ENCODE measurements around the gene WDR33. TPM values are rescaled to one million over a fixed set of nuclear protein-coding genes. Genes with fewer than 3 reads are reported as not detected.

The WDR33 gene
- total RNA-seq, 6 experiments from 2014 or later = 15.6 to 38.3 (median 28.0) TPM

GRCh38 chr2:127654084-127654837 is 156.7 kb downstream of the WDR33 start:
- Histone ChIP-seq H3K27ac (no peak overlapping the region), H3K4me3 (no peak overlapping the region), H3K4me1 (peaks cover 0 to 7% (median 0%) of the 10 kb centered on the region in 4 donors), H3K9me3 (no peaks in the 10 kb centered on the region), H3K27me3 (no peaks in the 10 kb centered on the region), H3K36me3 (peaks cover 0 to 21% (median 7%) of the 10 kb centered on the region in 4 donors)
- peak in 1 of 3 donors; percentile 52 for DNase-seq
- intact Hi-C loops (cut with DNase I) = no loop called here
- ATAC-seq = no peak
- 75% methylated on average over 2 of the region's 24 CpGs for whole genome bisulfite sequencing (ENCODE audit: insufficient coverage, low coverage, low lambda C conversion rate, missing lambda C conversion rate)
- no peak for TF ChIP-seq CTCF (IDR thresholded peaks at IDR 0.05)
- no peak for TF ChIP-seq POLR2A (IDR thresholded peaks at IDR 0.05)

GRCh38 chr2:127653421-127654083 is 157.4 kb downstream of the WDR33 start:
- no peak overlapping the region for H3K27ac ChIP-seq
- no peak for TF ChIP-seq CTCF (IDR thresholded peaks at IDR 0.05)
- TF ChIP-seq POLR2A (IDR thresholded peaks at IDR 0.05) = no peak
- intact Hi-C loops (cut with DNase I) = no loop called here
- no peaks in the 10 kb centered on the region for H3K9me3 ChIP-seq
- peaks cover 0 to 10% (median 0%) of the 10 kb centered on the region in 4 donors for H3K4me1 ChIP-seq
- 78% methylated on average over 15 of the region's 16 CpGs for WGBS (ENCODE audit: insufficient coverage, low coverage, low lambda C conversion rate, missing lambda C conversion rate)
- no peaks in the 10 kb centered on the region for H3K27me3 ChIP-seq
- H3K4me3 ChIP-seq = no peak overlapping the region
- ATAC-seq (no peak), DNase-seq (peak in 1 of 3 donors; percentile 44)
- H3K36me3 ChIP-seq = peaks cover 0 to 21% (median 7%) of the 10 kb centered on the region in 4 donors

GRCh38 chr2:127652786-127653357 is 158.1 kb downstream of the WDR33 start:
- intact Hi-C loops (cut with DNase I) = no loop called here
- DNase-seq (peak in 1 of 3 donors; percentile 40), ATAC-seq (no peak)
- Histone ChIP-seq H3K4me3 (no peak overlapping the region), H3K27me3 (no peaks in the 10 kb centered on the region), H3K36me3 (peaks cover 0 to 21% (median 7%) of the 10 kb centered on the region in 4 donors), H3K9me3 (no peaks in the 10 kb centered on the region), H3K4me1 (peaks cover 0 to 10% (median 0%) of the 10 kb centered on the region in 4 donors), H3K27ac (no peak overlapping the region)
- TF ChIP-seq CTCF (IDR thresholded peaks at IDR 0.05) = no peak
- TF ChIP-seq POLR2A (IDR thresholded peaks at IDR 0.05) = no peak
- WGBS (ENCODE audit: insufficient coverage, low coverage, low lambda C conversion rate, missing lambda C conversion rate) = 60% methylated on average over 1 of the region's 25 CpGs

GRCh38 chr2:127651971-127652550 is 158.9 kb downstream of the WDR33 start:
- Histone ChIP-seq H3K36me3 (peaks cover 0 to 17% (median 5%) of the 10 kb centered on the region in 4 donors), H3K27ac (no peak overlapping the region), H3K4me3 (no peak overlapping the region), H3K27me3 (no peaks in the 10 kb centered on the region), H3K4me1 (peaks cover 0 to 10% (median 0%) of the 10 kb centered on the region in 4 donors), H3K9me3 (no peaks in the 10 kb centered on the region)
- intact Hi-C loops (cut with DNase I) = no loop called here
- ATAC-seq (peak; percentile 6 to 24 (median 15)), DNase-seq (peak in 2 of 3 donors; percentile 32 to 50)
- TF ChIP-seq CTCF (IDR thresholded peaks at IDR 0.05) = no peak
- TF ChIP-seq POLR2A (IDR thresholded peaks at IDR 0.05) = no peak
- WGBS (ENCODE audit: insufficient coverage, low coverage, low lambda C conversion rate, missing lambda C conversion rate) = 70% methylated on average over 12 of the region's 14 CpGs

All from right lobe of liver (tissue), 6 donors.